HG02678 (cell line): Measurements from ENCODE around the gene RHBG.
"Not testable (repeated sequence)": the region's sequence is repeated elsewhere in the genome, so short reads cannot be mapped to it uniquely, and the experiment has no call there.

Source experiments
- ATAC-seq: cut with Tn5 transposase; IDR thresholded peaks from one replicate; pipeline ENCODE4 v1.9.1; 2021; ENCODE audit warnings: mild to moderate bottlenecking, moderate library complexity; ENCODE audit not compliant: unreplicated experiment

The RHBG gene

GRCh38 chr1:156359973-156360372, 9.0 kb upstream of the RHBG start:
- no peak for ATAC-seq

GRCh38 chr1:156360534-156360933, 8.5 kb upstream of the RHBG start:
- no peak for ATAC-seq

GRCh38 chr1:156365754-156366153, 3.3 kb upstream of the RHBG start:
- ATAC-seq, result no peak

- no peak for ATAC-seq
Measured at GRCh38 chr1:156366378-156367166, 2.4 kb upstream of the RHBG start.

- ATAC-seq, result no peak
Measured at GRCh38 chr1:156367383-156368156, 1.4 kb upstream of the RHBG start.

GRCh38 chr1:156368157-156368658, 803 bp upstream of the RHBG start:
- no peak for ATAC-seq

GRCh38 chr1:156369685-156370286, 775 bp downstream of the RHBG start:
- ATAC-seq, result not testable (repeated sequence)

- no peak for ATAC-seq
Measured at GRCh38 chr1:156371553-156372264, 2.7 kb downstream of the RHBG start.

GRCh38 chr1:156372265-156372586, 3.2 kb downstream of the RHBG start:
- ATAC-seq, result no peak

- no peak for ATAC-seq
Measured at GRCh38 chr1:156372876-156373275, 3.9 kb downstream of the RHBG start.

GRCh38 chr1:156373546-156373945, 4.5 kb downstream of the RHBG start:
- ATAC-seq, result no peak

GRCh38 chr1:156376146-156376545, 7.1 kb downstream of the RHBG start:
- no peak for ATAC-seq

- no peak for ATAC-seq
Measured at GRCh38 chr1:156376958-156377919, 8.2 kb downstream of the RHBG start.

- ATAC-seq, result no peak
Measured at GRCh38 chr1:156378557-156378956, 9.5 kb downstream of the RHBG start.

- no peak for ATAC-seq
Measured at GRCh38 chr1:156379420-156380165, 10.6 kb downstream of the RHBG start.

GRCh38 chr1:156382561-156382960, 13.6 kb downstream of the RHBG start:
- no peak for ATAC-seq

GRCh38 chr1:156383023-156383422, 14.0 kb downstream of the RHBG start:
- peak; percentile 55 for ATAC-seq

- no peak for ATAC-seq
Measured at GRCh38 chr1:156384007-156384406, 15.0 kb downstream of the RHBG start.

- ATAC-seq, result no peak
Measured at GRCh38 chr1:156384658-156385057, 15.6 kb downstream of the RHBG start.
